Chondrocyte (in vitro differentiated cells): ENCODE measurements around the gene TGM1. TPM values are rescaled to one million over a fixed set of nuclear protein-coding genes. Genes with fewer than 3 reads are reported as not detected.

Experiments
- DNase-seq: peaks from one replicate; pipeline ENCODE4 v3.0.0; 2021; ENCODE audit warnings: mixed read lengths, low spot score
- H3K27ac Mint-ChIP-seq: one replicate; pipeline ENCODE4 v1.8.0; 2021; ENCODE audit warnings: mild to moderate bottlenecking, moderate library complexity, mixed read lengths; ENCODE audit not compliant: unreplicated experiment
- H3K27me3 Mint-ChIP-seq: 2 replicates; pipeline ENCODE4 v1.8.0; 2021; ENCODE audit warnings: low read depth, mixed read lengths
- H3K36me3 Mint-ChIP-seq: 2 replicates; pipeline ENCODE4 v1.8.0; 2021; ENCODE audit warnings: low read depth, mixed read lengths
- H3K4me1 Mint-ChIP-seq: 2 replicates; pipeline ENCODE4 v1.8.0; 2021; ENCODE audit warnings: low read depth, mild to moderate bottlenecking, mixed read lengths
- H3K4me3 Mint-ChIP-seq: one replicate; pipeline ENCODE4 v1.8.0; 2021; ENCODE audit warnings: mild to moderate bottlenecking, moderate library complexity, mixed read lengths; ENCODE audit not compliant: unreplicated experiment
- H3K9me3 Mint-ChIP-seq: 2 replicates; pipeline ENCODE4 v1.8.0; 2021; ENCODE audit warnings: low read depth, mixed read lengths
- total RNA-seq: library from RNA; stranded (reverse); gene quantifications from 3 replicates; pipeline ENCODE4 v1.2.1, GENCODE V29; 2021
- TF ChIP-seq, protein P1 (sequence below): fragments of 200-600 bp; sonication (generic); IDR thresholded peaks from 2 replicates; pipeline ENCODE4 v1.5.0; 2021; ENCODE audit warnings: antibody characterized with exemption, mild to moderate bottlenecking, moderate library complexity

The TGM1 gene
- total RNA-seq, 1 donor from 2014 or later = 3.3 TPM

DNA sequence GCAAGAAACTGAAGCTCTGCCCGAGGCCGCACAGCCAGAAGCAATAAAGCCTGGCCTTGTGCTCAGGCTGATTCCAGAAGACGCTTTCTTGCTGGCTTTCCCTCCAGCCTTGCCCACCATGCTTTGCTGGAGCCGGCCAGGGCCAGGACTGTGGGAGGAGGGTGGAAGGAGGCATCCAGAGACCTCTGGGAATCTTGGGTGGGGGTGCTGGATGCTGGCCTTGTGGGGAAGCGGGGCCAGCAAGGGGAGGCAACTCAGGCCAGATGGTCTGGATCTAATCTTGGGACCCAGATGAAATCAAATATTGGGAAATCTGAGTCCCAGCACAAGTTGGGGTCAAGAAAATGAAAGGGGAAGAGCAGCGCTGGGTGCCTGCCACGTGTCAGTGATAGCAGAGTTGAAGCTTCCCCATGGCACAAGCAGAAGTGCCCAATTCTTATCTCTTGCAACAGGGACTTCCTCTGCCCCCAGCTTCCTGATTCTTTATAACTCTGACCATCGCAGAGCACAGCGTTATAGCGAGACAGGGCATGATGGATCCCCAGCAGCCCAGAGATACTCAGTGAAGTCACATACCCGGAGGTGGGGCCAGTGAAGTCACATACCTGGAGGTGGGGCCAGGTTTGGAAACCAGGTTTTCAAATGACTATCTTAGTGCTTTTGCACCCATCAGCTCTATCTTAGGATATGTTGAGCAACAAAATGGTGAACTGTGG, 14.8 kb upstream of the TGM1 start:
- Mint-ChIP-seq H3K27ac (no peak overlapping the region), H3K27me3 (no peaks in the 10 kb centered on the region), H3K9me3 (no peaks in the 10 kb centered on the region), H3K4me3 (no peak overlapping the region), H3K4me1 (no peaks in the 10 kb centered on the region), H3K36me3 (no peaks in the 10 kb centered on the region)
- DNase-seq = peak; percentile 20
- TF ChIP-seq, protein P1, sequence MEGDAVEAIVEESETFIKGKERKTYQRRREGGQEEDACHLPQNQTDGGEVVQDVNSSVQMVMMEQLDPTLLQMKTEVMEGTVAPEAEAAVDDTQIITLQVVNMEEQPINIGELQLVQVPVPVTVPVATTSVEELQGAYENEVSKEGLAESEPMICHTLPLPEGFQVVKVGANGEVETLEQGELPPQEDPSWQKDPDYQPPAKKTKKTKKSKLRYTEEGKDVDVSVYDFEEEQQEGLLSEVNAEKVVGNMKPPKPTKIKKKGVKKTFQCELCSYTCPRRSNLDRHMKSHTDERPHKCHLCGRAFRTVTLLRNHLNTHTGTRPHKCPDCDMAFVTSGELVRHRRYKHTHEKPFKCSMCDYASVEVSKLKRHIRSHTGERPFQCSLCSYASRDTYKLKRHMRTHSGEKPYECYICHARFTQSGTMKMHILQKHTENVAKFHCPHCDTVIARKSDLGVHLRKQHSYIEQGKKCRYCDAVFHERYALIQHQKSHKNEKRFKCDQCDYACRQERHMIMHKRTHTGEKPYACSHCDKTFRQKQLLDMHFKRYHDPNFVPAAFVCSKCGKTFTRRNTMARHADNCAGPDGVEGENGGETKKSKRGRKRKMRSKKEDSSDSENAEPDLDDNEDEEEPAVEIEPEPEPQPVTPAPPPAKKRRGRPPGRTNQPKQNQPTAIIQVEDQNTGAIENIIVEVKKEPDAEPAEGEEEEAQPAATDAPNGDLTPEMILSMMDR = no peak

DNA sequence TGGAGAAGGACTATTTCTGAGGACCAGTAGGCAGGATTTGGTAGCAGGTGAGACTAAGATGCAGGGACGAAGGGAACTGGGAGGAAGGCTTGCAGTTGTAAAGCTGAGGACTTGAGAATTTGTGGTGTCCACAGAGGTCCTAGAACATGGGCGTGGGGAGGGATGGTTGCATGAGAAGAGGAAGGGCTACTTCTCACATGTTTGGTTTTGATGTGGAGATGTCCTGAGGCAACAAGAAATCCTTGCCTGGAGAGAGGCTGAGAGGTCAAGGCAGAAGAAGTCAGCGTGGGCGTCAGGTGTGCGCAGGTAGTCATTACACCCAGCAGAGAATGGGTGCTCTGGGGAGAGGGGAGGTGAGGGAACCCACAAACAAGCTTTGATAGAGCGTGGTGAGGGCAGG, 14.1 kb upstream of the TGM1 start:
- Mint-ChIP-seq H3K27ac (no peak overlapping the region), H3K36me3 (no peaks in the 10 kb centered on the region), H3K4me3 (no peak overlapping the region), H3K4me1 (peaks cover 6% of the 10 kb centered on the region), H3K27me3 (no peaks in the 10 kb centered on the region), H3K9me3 (no peaks in the 10 kb centered on the region)
- TF ChIP-seq, protein P1 = no peak
- peak; percentile 35 for DNase-seq

DNA sequence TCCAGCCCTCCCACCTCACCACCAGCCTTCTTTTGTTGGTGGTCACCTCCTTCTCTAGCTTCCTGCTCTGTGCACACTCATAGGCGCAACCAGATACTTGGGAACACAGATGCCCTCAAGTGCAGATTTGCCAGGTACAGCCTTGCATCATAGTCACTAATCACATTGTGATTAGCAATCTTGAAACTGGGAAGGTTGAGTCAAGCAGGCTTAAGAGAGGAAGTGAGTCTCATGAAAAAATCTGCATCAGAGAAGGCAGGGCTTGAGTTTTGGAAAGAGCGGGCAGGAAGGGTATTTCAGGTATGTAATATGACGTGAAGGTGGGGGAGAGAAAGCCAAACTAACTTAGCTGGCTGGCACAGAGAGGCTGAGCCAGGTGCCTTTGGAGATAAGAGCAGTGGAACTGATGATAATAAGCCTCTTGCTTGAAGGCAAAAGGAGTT, 11.1 kb upstream of the TGM1 start:
- no peak overlapping the region for H3K4me3 Mint-ChIP-seq
- H3K27me3 Mint-ChIP-seq = no peaks in the 10 kb centered on the region
- TF ChIP-seq, protein P1 = no peak
- H3K36me3 Mint-ChIP-seq = no peaks in the 10 kb centered on the region
- no peak overlapping the region for H3K27ac Mint-ChIP-seq
- H3K9me3 Mint-ChIP-seq = no peaks in the 10 kb centered on the region
- peaks cover 16% of the 10 kb centered on the region for H3K4me1 Mint-ChIP-seq
- DNase-seq = peak; percentile 11

DNA sequence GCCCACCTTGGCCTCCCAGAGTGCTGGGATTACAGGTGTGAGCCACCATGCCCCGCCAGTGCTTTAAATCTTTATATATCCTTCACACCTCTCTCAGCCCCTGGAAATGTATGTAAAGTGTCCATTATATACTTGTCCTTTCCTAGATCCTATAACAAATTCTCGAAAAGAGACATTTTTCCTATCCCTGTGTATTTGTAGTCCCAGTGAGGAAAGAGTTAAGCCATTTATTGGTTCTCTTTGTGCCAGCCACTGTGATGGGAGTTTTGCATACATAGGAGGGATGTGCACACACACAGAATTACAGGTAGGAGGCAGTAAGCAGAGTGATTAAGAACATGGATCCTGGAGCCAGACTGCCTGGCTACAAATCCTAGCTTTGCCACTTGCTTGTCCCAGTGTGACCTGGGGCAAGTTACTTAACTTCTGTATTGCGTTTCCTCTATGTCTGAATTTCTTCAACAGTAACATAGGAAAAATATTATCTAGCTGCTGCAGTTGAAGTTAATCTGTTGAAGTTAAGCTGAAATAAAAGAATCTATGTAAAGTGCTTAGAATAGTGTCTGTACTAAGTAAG, 10.5 kb upstream of the TGM1 start:
- no peaks in the 10 kb centered on the region for H3K9me3 Mint-ChIP-seq
- H3K4me1 Mint-ChIP-seq = peaks cover 16% of the 10 kb centered on the region

DNA sequence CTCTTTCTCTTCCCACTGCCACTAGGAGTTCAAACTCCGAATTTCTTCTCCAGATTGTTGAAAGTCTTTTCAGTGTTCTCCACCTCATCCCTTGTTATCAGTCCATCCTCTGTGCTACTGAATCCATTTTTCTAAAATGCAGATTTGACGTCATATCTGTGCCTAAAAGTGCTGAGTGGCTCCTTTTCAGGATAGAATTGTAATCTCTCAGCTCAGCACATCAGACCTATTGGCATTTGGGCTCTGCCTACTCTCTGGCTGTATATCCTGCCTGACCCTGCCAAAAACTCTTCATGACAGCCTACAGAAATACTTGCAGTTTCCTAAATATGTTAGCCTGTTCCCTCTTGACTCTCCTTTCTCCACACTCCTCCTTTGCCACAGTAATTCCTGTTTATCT, 9.5 kb upstream of the TGM1 start:
- Mint-ChIP-seq H3K27ac (no peak overlapping the region), H3K36me3 (peaks cover 2% of the 10 kb centered on the region)
- TF ChIP-seq, protein P1 = no peak

More for the DNA sequence above, 10.5 kb upstream of the TGM1 start:
- Mint-ChIP-seq H3K27me3 (no peaks in the 10 kb centered on the region), H3K36me3 (no peaks in the 10 kb centered on the region), H3K27ac (no peak overlapping the region), H3K4me3 (no peak overlapping the region)
- DNase-seq = no peak
- TF ChIP-seq, protein P1 = no peak

More for the DNA sequence above, 9.5 kb upstream of the TGM1 start:
- peaks cover 16% of the 10 kb centered on the region for H3K4me1 Mint-ChIP-seq
- H3K9me3 Mint-ChIP-seq = no peaks in the 10 kb centered on the region
- H3K4me3 Mint-ChIP-seq = peak overlapping the region; percentile 31
- no peaks in the 10 kb centered on the region for H3K27me3 Mint-ChIP-seq
- no peak for DNase-seq
